K562 (cell line): ENCODE results near the gene OR2AT4.

ENCODE experiments used
- DPF2 ChIP-seq: fragments of 450-650 bp; IDR thresholded peaks from 2 replicates; pipeline ENCODE4 v1.6.1; 2016
- KDM5B ChIP-seq: fragments of 200-600 bp; sonication (generic); IDR thresholded peaks from 2 replicates; pipeline ENCODE4 v1.6.1; 2012; ENCODE audit warnings: low read depth, mild to moderate bottlenecking, moderate library complexity, low read length, control low read depth, inconsistent platforms; ENCODE audit not compliant: insufficient replicate concordance
- SIX5 ChIP-seq, 2 experiments: IDR thresholded peaks; 2 replicates each; pipeline ENCODE4 v1.6.1; 2011; ENCODE audit warnings: low read length in 2 of 2, borderline replicate concordance in 1 of 2, low read depth in 1 of 2, mild to moderate bottlenecking in 1 of 2, moderate library complexity in 1 of 2; ENCODE audit not compliant: insufficient read depth in 1 of 2

GRCh38 chr11:75063741-75064314, 32.8 kb downstream of the OR2AT4 start:
- TF ChIP-seq DPF2 (no peak), SIX5 (IDR thresholded peaks at IDR 0.05; ENCODE audit: borderline replicate concordance in 1 of 2, insufficient read depth in 1 of 2, low read depth in 1 of 2, low read length in 2 of 2) (no peak), KDM5B (no peak)
